ENCODE data around the gene QRFP.

- no peak for TF ChIP-seq POLR2A (IDR thresholded peaks at IDR 0.05)
- TF ChIP-seq CTCF (IDR thresholded peaks at IDR 0.05), result no peak
Observed at GRCh38 chr9:130880599-130881220, 15.9 kb downstream of the QRFP start.
